Heart left ventricle (tissue), 13 donors: Measurements from ENCODE around the gene ACE2.

Experiments
- CTCF ChIP-seq, 12 donors: fragments of 200-600 bp; sonication (generic) in 4 of 12; IDR thresholded peaks; one replicate each; pipeline versions ENCODE4 v1.5.0 to v1.8.0; 2018 to 2022; ENCODE audit warnings: antibody characterized with exemption in 12 of 12, mild to moderate bottlenecking in 5 of 12
- POLR2A ChIP-seq, 2 donors: fragments of 450-650 bp; IDR thresholded peaks; one replicate each; pipeline ENCODE4 v1.6.1; 2017; ENCODE audit warnings: antibody characterized with exemption in 2 of 2, mild to moderate bottlenecking in 2 of 2, moderate library complexity in 2 of 2
- donor health status: ischemic (EF 13 %, LVEDD 7.1; RV severe dilation, severe dysfunction).
- donor health status: DM: no; HTN: yes; CAD: no.
- donor health status: DM: no; HTN: no; CAD: no.
- donor health status: ischemic (EF 25% LVEDD 6.9; RV normal size, moderate dysfunction).
- donor health status: ischemic (EF 25% LVEDD 5.7; RV mildly dilated, moderate dysfunction).
- donor health status: ischemic (EF 35%, LVEDD 5.7; RV mildly dilated, moderate dysfunction).
- donor health status: nonischemic (EF 11% LVEDD 7.7; RV severe dilation, severe dysfunction).
- donor health status: DM: yes; HTN: yes; CAD: no.
- donor health status: PGD.
- donor health status: ischemic (EF 29% LVEDD 5.4; RV normal size, mild dysfunction).
- donor health status: nonischemic (EF 23%, LVEDD 6.1; RV moderate dilation, normal function).

GRCh38 chrX:15598026-15598425, 2.7 kb downstream of the ACE2 start:
- TF ChIP-seq CTCF (IDR thresholded peaks at IDR 0.05) (no peak), POLR2A (IDR thresholded peaks at IDR 0.05) (no peak)
